ENCODE results near the gene EXOC7.

Gene EXOC7

DNA sequence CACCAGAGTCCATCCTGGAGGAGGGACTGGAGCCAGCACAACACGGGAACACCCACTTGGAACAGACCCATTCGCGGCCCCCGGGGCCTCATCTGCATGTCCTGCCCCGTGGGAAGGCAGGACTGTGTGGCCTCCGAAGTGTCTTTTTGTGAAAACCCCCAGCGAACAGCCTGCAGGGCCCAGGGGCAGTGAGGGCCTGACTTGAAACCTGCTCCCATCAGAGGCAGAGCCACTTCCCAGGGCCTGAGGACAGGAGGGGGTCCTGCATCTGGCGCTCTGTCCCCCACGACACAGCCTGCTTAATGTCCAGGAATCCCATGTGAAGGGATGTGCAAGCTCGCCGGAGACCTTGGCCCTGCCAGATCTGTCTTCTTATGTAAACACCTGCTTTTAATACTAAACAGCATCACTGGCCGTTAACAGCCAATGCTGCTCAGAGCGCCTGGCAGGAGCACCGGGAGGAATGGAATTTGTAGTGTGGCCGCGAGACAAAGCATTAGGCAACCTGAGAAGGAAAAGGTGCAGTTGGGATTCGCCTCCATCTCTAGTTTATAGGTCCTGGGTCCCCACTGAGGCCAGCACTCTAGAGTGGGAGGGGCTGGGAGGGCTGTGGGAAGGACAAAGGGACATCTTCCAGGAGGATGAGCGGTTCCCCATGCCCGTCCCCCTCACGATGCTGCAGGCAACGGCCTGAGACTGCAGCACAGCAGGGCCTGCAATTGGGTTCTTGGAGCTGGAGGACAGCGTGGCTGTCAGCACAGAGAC, 66.9 kb downstream of the EXOC7 start:
- no peak for DNase-seq

DNA sequence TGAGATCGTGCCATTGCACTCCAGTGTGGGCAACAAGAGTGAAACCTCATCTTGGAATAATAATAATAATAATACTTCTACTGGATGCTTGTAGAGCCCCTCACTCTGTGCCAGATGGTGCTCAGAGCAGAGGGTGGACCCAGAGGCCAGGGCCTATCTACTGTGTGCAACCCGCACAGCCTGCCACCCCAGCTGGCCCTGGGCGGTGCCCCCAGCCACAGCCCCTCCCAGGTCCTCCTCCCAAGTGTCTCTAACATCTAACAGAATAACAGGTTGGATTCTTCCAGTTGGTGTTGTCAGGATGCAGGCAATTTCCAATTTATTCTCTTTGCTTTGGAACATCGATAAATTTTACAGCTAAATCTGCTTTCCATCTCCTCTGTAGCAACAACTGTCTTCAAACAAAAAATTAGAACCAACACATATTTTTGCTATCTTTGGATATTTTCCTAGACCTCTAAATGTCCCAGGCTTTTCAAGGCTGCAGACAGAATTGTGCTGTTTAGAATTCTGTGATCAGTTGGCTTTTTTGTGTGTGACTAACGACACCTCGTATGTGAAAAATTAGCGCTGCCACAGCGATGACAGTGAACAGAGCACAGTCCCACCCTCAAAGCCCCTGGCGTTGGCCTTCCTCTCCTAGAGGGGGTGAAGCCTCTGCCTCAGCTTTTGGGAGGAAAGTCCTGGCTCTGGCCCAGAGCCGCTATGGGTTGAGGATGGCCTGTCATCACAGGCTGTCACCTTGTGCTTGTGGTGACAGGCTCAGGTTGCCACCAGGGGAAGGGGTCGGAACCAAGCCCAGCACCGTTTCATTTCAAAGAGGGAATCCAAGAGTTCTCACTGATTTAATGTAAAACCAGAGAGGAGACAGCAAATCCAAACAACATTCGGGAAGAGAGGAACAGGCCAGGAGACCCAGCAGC, 68.9 kb downstream of the EXOC7 start:
- no peak for DNase-seq

DNA sequence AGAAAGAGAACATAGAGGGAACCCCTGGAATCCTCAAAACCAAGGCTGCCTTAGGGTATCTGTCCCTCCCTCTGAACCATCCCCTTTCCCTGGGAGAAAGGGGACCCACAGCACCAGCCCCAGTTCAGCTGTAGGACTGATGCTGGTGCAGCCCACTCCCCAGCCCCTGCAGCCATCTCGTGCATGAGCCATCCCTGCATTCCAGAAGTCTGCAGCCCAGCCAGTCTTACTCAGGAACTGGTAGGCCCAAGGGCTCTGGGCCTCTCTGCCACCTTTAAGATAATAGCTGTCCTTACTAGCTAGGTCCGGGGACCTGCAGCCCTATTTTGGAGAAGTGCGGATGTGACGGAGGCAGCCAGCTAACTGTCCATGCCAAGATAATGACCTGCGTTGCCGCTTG, 70.4 kb downstream of the EXOC7 start:
- DNase-seq, result no peak

DNA sequence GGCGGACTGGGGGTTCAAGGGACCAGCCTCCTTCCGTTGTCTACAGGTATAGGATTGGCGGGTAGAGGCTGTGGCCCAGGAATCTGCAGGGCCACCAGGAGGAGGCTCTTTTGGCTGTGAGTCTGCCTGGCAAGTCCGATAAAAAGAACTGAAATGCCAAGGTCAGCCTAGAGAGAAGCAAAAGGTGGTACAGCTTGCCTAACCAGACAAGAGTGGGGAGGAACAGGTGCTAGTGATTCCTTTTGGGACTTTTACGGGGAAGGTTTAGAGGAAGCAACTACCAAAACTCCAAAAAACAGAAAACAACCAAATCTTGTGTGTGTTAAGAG, 70.8 kb downstream of the EXOC7 start:
- no peak for DNase-seq

DNA sequence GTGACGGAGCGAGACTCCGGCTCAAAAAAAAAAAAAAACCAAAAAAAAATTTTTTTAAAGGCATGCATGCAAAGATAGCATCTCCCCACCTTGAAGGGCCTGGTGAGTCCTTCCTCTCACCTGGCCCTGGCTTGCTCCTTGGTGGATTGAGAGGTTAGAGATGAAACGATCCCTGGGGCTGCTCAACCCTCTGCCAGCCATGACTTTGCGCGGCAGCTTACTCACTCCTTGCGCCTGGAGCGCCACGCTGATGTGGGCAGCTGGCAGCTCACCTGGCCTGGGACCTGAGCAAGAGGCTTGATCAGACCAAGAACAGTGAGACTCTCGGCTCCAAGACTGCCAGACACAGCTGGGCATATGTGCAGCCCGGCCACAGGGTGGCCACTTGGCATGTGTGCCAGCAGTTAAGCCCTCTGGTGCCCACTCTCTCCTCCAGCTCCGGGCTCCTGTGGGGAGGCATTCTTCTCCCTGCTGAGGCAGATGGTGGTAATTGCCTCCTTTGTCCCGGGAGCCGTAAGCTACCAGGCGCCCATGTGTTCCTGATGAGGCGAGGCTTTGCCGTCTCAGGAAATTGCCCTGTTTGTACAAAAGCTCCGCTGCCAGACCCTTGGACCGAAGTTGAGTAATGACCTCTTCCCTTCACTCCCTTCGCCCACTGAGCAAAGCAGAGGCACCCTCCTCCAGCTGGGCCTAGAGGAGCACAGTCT, 71.4 kb downstream of the EXOC7 start:
- DNase-seq, result no peak
